Pancreas (tissue), 10 donors: Measurements from ENCODE around the gene AAK1. TPM values are rescaled to one million over a fixed set of nuclear protein-coding genes. Genes with fewer than 3 reads are reported as not detected.
"Not testable (repeated sequence)": the region's sequence is repeated elsewhere in the genome, so short reads cannot be mapped to it uniquely, and the experiment has no call there.

Experiments used
- ATAC-seq, 4 donors: fragments of 200-7000 bp; cut with Tn5 transposase; one replicate each; pipeline versions ENCODE4 v1.8.0 to v1.9.1; 2020; ENCODE audit warnings: mild to moderate bottlenecking in 4 of 4, moderate library complexity in 4 of 4
- DNase-seq, 6 donors: peaks; one replicate each; pipeline ENCODE4 v3.0.0-alpha.2; 2020
- FAIRE-seq: peaks from 2 replicates; lab custom pipeline; 2012; peaks lifted over from hg19 to GRCh38; lab: Jason Lieb, UNC
- H3K27ac ChIP-seq, 4 donors: fragments of 200-600 bp; sonication (generic); 1 replicate in 3 of 4; 2 replicates in 1 of 4; pipeline versions ENCODE4 v1.5.0 to v1.8.0; 2020
- H3K27me3 ChIP-seq, 4 donors: fragments of 200-600 bp; one replicate each; pipeline ENCODE4 v1.8.0; 2021
- H3K36me3 ChIP-seq, 3 donors: fragments of 200-600 bp; sonication (generic) in 1 of 3; one replicate each; pipeline versions ENCODE4 v1.5.0 to v1.8.0; 2020 to 2021
- H3K4me1 ChIP-seq, 3 donors: fragments of 200-600 bp; one replicate each; pipeline ENCODE4 v1.8.0; 2021
- H3K4me3 ChIP-seq, 4 donors: fragments of 200-600 bp; sonication (generic) in 2 of 4; one replicate each; pipeline versions ENCODE4 v1.5.0 to v1.8.0; 2020 to 2021
- H3K9me3 ChIP-seq, 4 donors: fragments of 200-600 bp; one replicate each; pipeline ENCODE4 v1.8.0; 2021
- CTCF ChIP-seq, 4 donors: fragments of 200-600 bp; sonication (generic) in 3 of 4; IDR thresholded peaks; one replicate each; pipeline versions ENCODE4 v1.5.0 to v1.8.0; 2021; ENCODE audit warnings: antibody characterized with exemption in 4 of 4
- WGBS, 2 donors: extraction: QIAGEN DNeasy Blood & Tissue Kit; methylation state at CpG; one replicate each; pipeline ENCODE4 v1.1.7; 2013; 5-methylcytosine and 5-hydroxymethylcytosine counted together
- intact Hi-C, 3 donors: fragments of 100-400 bp; cut with DNase I; formaldehyde crosslinking; loops; one replicate each; pipeline versions ENCODE4 v1.11.1 to v1.14.2; 2022
- polyA plus RNA-seq, 2 donors: library from polyadenylated mRNA; stranded (reverse); fragments of 200-250 nt; gene quantifications; one replicate each; pipeline ENCODE4 v1.2.3, GENCODE V29; 2013
- total RNA-seq, 6 donors: library from RNA; stranded (reverse); fragmentation: NEBNext Ultra II Directional in 4 of 6; extraction: Animal tissue kit (Norgen Biotek cat#: 25700) in 4 of 6; gene quantifications; one replicate each; pipeline versions ENCODE4 v1.2.1 to v1.2.4, GENCODE V29; 2021 to 2023
- donor health status: healthy with polysubstance abuse.
- donor health status: DM: no; HTN: no; CAD: no; lungs with moderate emphysema.
- donor health status: DM: no; HTN: no; CAD: no.
- donor health status: control.
- donor health status: control.
- donor health status: Bipolar disorder and iron deficiency.
- donor health status: DM: yes; HTN: yes; CAD: no.
- donor health status: DM: no; HTN: no; CAD: no.
- donor health status: DM: no; HTN: no; CAD: no.
- donor health status: DM: yes; HTN: yes; CAD: no.

AAK1 gene
- total and polyA plus RNA-seq, 8 donors, result 20.6 to 45.1 (median 32.5) TPM

GRCh38 chr2:69559442-69560146, 83.9 kb downstream of the AAK1 start:
- DNase-seq, result peak in 2 of 6 donors; percentile 22 to 44
- intact Hi-C loops, result loop anchor here (2.0 to 10.0 kb wide), 2 partner anchors 155 kb away; no protein-coding TSS in a partner anchor
- TF ChIP-seq CTCF (IDR thresholded peaks at IDR 0.05), result peak; percentile 25 to 55 (median 43)
- peaks cover 0 to 7% (median 6%) of the 10 kb centered on the region in 3 donors for H3K4me1 ChIP-seq
- no peak for FAIRE-seq
- ATAC-seq, result peak; percentile 80 to 95 (median 92)
- no peak overlapping the region for H3K4me3 ChIP-seq
- H3K9me3 ChIP-seq, result no peaks in the 10 kb centered on the region
- WGBS, 2 donors, result 44 to 55% methylated on average over 3 of the region's 3 CpGs
- no peaks in the 10 kb centered on the region for H3K27me3 ChIP-seq
- no peaks in the 10 kb centered on the region for H3K36me3 ChIP-seq
- H3K27ac ChIP-seq, result no peak overlapping the region

GRCh38 chr2:69556008-69556407, 87.5 kb downstream of the AAK1 start:
- 78 to 83% methylated on average over 4 of the region's 4 CpGs for WGBS, 2 donors
- no peak overlapping the region for H3K4me3 ChIP-seq
- no peak for TF ChIP-seq CTCF (IDR thresholded peaks at IDR 0.05)
- no peaks in the 10 kb centered on the region for H3K27me3 ChIP-seq
- no peak for DNase-seq
- H3K4me1 ChIP-seq, result peaks cover 0 to 7% (median 0%) of the 10 kb centered on the region in 3 donors
- H3K27ac ChIP-seq, result no peak overlapping the region
- no peaks in the 10 kb centered on the region for H3K9me3 ChIP-seq
- no peak for FAIRE-seq
- intact Hi-C loops, result loop anchor here in 1 of 3 donors (10.0 kb wide), 1 partner anchor 159 kb away; no protein-coding TSS in a partner anchor
- H3K36me3 ChIP-seq, result no peaks in the 10 kb centered on the region
- ATAC-seq, result no peak

- WGBS, 2 donors, result 77 to 78% methylated on average over 3 of the region's 3 CpGs
- no peak for FAIRE-seq
- Histone ChIP-seq H3K4me3 (no peak overlapping the region), H3K36me3 (no peaks in the 10 kb centered on the region), H3K9me3 (no peaks in the 10 kb centered on the region), H3K27me3 (no peaks in the 10 kb centered on the region), H3K4me1 (peaks cover 0 to 6% (median 0%) of the 10 kb centered on the region in 3 donors), H3K27ac (no peak overlapping the region)
- intact Hi-C loops, result loop anchor here in 1 of 3 donors (10.0 kb wide), 1 partner anchor 160 kb away; no protein-coding TSS in a partner anchor
- TF ChIP-seq CTCF (IDR thresholded peaks at IDR 0.05), result no peak
- DNase-seq, result no peak
- ATAC-seq, result peak in 2 of 4 donors; percentile 24 to 46
Measured at GRCh38 chr2:69554981-69555380, 88.6 kb downstream of the AAK1 start.

- WGBS, 2 donors, result 84 to 90% methylated on average over 4 of the region's 4 CpGs
- DNase-seq, result no peak
- H3K36me3 ChIP-seq, result no peaks in the 10 kb centered on the region
- H3K4me1 ChIP-seq, result peaks cover 0 to 2% (median 0%) of the 10 kb centered on the region in 3 donors
- no peak for TF ChIP-seq CTCF (IDR thresholded peaks at IDR 0.05)
- intact Hi-C loops, result loop anchor here in 1 of 3 donors (10.0 kb wide), 1 partner anchor 160 kb away; no protein-coding TSS in a partner anchor
- no peak overlapping the region for H3K4me3 ChIP-seq
- FAIRE-seq, result no peak
- no peak overlapping the region for H3K27ac ChIP-seq
- no peaks in the 10 kb centered on the region for H3K9me3 ChIP-seq
- ATAC-seq, result no peak
- no peaks in the 10 kb centered on the region for H3K27me3 ChIP-seq
Measured at GRCh38 chr2:69554568-69554967, 89.0 kb downstream of the AAK1 start.

GRCh38 chr2:69553991-69554390, 89.5 kb downstream of the AAK1 start:
- H3K27me3 ChIP-seq, result no peaks in the 10 kb centered on the region
- 87 to 94% methylated on average over 7 of the region's 7 CpGs for WGBS, 2 donors
- H3K36me3 ChIP-seq, result no peaks in the 10 kb centered on the region
- no peaks in the 10 kb centered on the region for H3K4me1 ChIP-seq
- no peak for TF ChIP-seq CTCF (IDR thresholded peaks at IDR 0.05)
- no peak overlapping the region for H3K4me3 ChIP-seq
- ATAC-seq, result no peak
- no peaks in the 10 kb centered on the region for H3K9me3 ChIP-seq
- H3K27ac ChIP-seq, result no peak overlapping the region
- no peak for DNase-seq
- intact Hi-C loops, result loop anchor here in 1 of 3 donors (10.0 kb wide), 1 partner anchor 161 kb away; no protein-coding TSS in a partner anchor
- FAIRE-seq, result no peak

DNA sequence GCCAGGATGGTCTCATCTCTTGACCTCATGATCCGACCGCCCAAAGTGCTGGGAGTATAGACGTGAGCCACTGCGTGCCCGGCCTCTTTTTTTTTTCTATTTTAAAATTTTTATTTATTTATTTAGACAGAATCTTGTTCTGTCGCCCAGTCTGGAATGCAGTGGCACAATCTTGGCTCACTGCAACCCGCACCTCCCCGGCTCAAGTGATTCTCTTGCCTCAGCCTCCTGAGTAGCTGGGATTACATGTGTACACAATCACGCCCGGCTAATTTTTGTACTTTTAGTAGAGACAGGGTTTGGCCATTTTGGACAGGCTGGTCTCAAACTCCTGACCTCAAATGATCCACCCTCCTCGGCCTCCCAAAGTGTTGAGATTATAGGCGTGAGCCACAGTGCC, 93.0 kb downstream of the AAK1 start:
- not testable (repeated sequence) for H3K27me3 ChIP-seq, H3K27ac ChIP-seq, H3K4me1 ChIP-seq, H3K36me3 ChIP-seq, FAIRE-seq, H3K4me3 ChIP-seq, ATAC-seq, H3K9me3 ChIP-seq, DNase-seq
- intact Hi-C loops, result loop anchor here in 1 of 3 donors (10.0 kb wide), 1 partner anchor 164 kb away; no protein-coding TSS in a partner anchor
- WGBS, 2 donors, result 93 to 96% methylated on average over 12 of the region's 12 CpGs
